ENCODE results near the gene CD177.
"Not testable (repeated sequence)": the region's sequence is repeated elsewhere in the genome, so short reads cannot be mapped to it uniquely, and the experiment has no call there.

DNA sequence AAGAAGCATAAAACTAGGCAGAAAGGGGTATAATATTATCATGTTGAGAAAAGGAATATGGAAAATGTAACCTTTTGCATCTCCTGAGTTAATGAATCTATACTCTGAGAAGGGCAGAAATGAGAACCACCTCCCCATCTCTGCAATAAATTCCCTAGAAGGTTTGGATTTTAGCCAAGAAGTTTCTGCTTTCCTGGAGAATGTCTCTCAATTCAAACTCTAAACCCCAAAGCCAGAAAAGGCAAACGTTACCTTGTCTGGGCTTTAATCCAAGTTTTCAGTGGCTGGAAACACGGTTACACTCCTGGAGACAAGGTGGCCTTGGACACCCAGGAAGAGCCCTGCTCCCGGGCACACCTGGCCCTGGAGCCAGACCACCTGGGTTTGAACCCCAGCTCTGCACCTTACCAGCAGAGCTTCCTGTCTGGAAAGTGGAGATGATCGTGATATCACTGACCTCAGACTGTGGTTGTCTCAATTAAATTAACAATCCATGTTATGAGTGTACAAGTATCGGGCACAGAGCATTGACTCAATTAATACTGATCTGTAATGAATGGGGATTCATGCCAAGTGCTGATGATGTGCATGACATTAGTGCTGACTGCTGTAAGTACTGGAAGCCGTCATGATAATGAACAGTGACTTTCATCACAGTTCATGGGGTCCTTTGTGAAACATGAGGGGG lies 14.1 kb upstream of the CD177 start:
- TF ChIP-seq, protein P1, sequence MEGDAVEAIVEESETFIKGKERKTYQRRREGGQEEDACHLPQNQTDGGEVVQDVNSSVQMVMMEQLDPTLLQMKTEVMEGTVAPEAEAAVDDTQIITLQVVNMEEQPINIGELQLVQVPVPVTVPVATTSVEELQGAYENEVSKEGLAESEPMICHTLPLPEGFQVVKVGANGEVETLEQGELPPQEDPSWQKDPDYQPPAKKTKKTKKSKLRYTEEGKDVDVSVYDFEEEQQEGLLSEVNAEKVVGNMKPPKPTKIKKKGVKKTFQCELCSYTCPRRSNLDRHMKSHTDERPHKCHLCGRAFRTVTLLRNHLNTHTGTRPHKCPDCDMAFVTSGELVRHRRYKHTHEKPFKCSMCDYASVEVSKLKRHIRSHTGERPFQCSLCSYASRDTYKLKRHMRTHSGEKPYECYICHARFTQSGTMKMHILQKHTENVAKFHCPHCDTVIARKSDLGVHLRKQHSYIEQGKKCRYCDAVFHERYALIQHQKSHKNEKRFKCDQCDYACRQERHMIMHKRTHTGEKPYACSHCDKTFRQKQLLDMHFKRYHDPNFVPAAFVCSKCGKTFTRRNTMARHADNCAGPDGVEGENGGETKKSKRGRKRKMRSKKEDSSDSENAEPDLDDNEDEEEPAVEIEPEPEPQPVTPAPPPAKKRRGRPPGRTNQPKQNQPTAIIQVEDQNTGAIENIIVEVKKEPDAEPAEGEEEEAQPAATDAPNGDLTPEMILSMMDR (IDR thresholded peaks at IDR 0.05 in 2 of 3, conservative IDR thresholded peaks at IDR 0.05 in 1 of 3; ENCODE audit: insufficient read depth in 2 of 3, low read depth in 1 of 3, low read length in 3 of 3), result not testable (repeated sequence)
- TF ChIP-seq BHLHE40 (IDR thresholded peaks at IDR 0.05; ENCODE audit: low read length); RUNX1 (IDR thresholded peaks at IDR 0.05; ENCODE audit: low read depth); HDAC3 (IDR thresholded peaks at IDR 0.05; ENCODE audit: borderline replicate concordance, partially characterized antibody); CREM (IDR thresholded peaks at IDR 0.05; ENCODE audit: low read depth): not testable (repeated sequence)
